Myocyte (in vitro differentiated cells): ENCODE data around the gene HEG1. TPM values are rescaled to one million over a fixed set of nuclear protein-coding genes. Genes with fewer than 3 reads are reported as not detected.
A peak's percentile ranks its signal among the peaks of the same experiment; 100 is the strongest.

Source experiments
- DNase-seq: peaks from one replicate; pipeline ENCODE4 v3.0.0-alpha.2; 2012; ENCODE audit warnings: low read depth
- polyA plus RNA-seq: library from polyadenylated mRNA; unstranded; fragments of >200 nt; gene quantifications from one replicate; pipeline ENCODE4 v1.2.1, GENCODE V29; 2012; ENCODE audit warnings: missing spikeins
- total RNA-seq: library from RNA; depleted of rRNA; stranded (reverse); fragments of >200 nt; gene quantifications from 2 replicates; pipeline ENCODE4 v1.2.3, GENCODE V29; 2014

Gene HEG1
- 26.1 and 32.4 TPM in 2 replicates for total RNA-seq
- polyA plus RNA-seq = 44.7 TPM

- peak; percentile 87 for DNase-seq
These were observed at the start of gene HEG1 for GRCh38 chr3:125055913-125056745. Gene HEG1, minus strand, starts transcription at chr3:125055997. Its CDS starts 107 bp downstream, at chr3:125055890.

- no peak for DNase-seq
These were observed 49.3 kb upstream of the HEG1 start for GRCh38 chr3:125105116-125105515.

- no peak for DNase-seq
These were observed 48.8 kb upstream of the HEG1 start for GRCh38 chr3:125104639-125105038.

GRCh38 chr3:125103406-125103805 is 47.6 kb upstream of the HEG1 start:
- DNase-seq = no peak

- no peak for DNase-seq
These were observed 46.7 kb upstream of the HEG1 start for GRCh38 chr3:125102470-125102869.

GRCh38 chr3:125098611-125099291 is 43.0 kb upstream of the HEG1 start:
- DNase-seq = no peak

- no peak for DNase-seq
These were observed 34.9 kb upstream of the HEG1 start for GRCh38 chr3:125090649-125091048.

- peak; percentile 53 for DNase-seq
These were observed 32.1 kb upstream of the HEG1 start for GRCh38 chr3:125087768-125088391.

- no peak for DNase-seq
These were observed 29.4 kb upstream of the HEG1 start for GRCh38 chr3:125085166-125085565.

- DNase-seq = peak; percentile 49
These were observed 28.0 kb upstream of the HEG1 start for GRCh38 chr3:125083776-125084175.

GRCh38 chr3:125082339-125082738 is 26.5 kb upstream of the HEG1 start:
- peak; percentile 82 for DNase-seq

- DNase-seq = no peak
These were observed 24.3 kb upstream of the HEG1 start for GRCh38 chr3:125080077-125080476.

GRCh38 chr3:125079675-125080045 is 23.9 kb upstream of the HEG1 start:
- no peak for DNase-seq

GRCh38 chr3:125078951-125079674 is 23.3 kb upstream of the HEG1 start:
- DNase-seq = peak; percentile 53

- no peak for DNase-seq
These were observed 22.1 kb upstream of the HEG1 start for GRCh38 chr3:125077864-125078263.

- no peak for DNase-seq
These were observed 20.7 kb upstream of the HEG1 start for GRCh38 chr3:125076464-125076863.

GRCh38 chr3:125075738-125076137 is 19.9 kb upstream of the HEG1 start:
- DNase-seq = no peak

- no peak for DNase-seq
These were observed 17.7 kb upstream of the HEG1 start for GRCh38 chr3:125073390-125073905.

- no peak for DNase-seq
These were observed 17.1 kb upstream of the HEG1 start for GRCh38 chr3:125072749-125073389.

GRCh38 chr3:125072301-125072700 is 16.5 kb upstream of the HEG1 start:
- DNase-seq = peak; percentile 87
